GM13976 (cell line): ENCODE measurements around the gene IL1RAPL2.
"Not testable (repeated sequence)": the region's sequence is repeated elsewhere in the genome, so short reads cannot be mapped to it uniquely, and the experiment has no call there.

ENCODE experiments used
- DNase-seq: peaks from one replicate; pipeline ENCODE4 v3.0.0; 2012; ENCODE audit warnings: low spot score
- in situ Hi-C: fragments of 300-500 bp; cut with MboI; formaldehyde crosslinking; loops from one replicate; pipeline ENCODE4 v1.12.0; 2022; ENCODE audit warnings: low sequenced_read_pairs, mixed read lengths, inconsistent platforms; ENCODE audit not compliant: unreplicated experiment
- TF ChIP-seq, protein P1 (sequence below): IDR thresholded peaks from 2 replicates; pipeline ENCODE4 v1.5.1; 2012; ENCODE audit warnings: borderline replicate concordance, mild to moderate bottlenecking; ENCODE audit not compliant: insufficient read depth; ENCODE audit errors: extremely low read depth, missing control alignments, control extremely low read depth

The IL1RAPL2 gene

DNA sequence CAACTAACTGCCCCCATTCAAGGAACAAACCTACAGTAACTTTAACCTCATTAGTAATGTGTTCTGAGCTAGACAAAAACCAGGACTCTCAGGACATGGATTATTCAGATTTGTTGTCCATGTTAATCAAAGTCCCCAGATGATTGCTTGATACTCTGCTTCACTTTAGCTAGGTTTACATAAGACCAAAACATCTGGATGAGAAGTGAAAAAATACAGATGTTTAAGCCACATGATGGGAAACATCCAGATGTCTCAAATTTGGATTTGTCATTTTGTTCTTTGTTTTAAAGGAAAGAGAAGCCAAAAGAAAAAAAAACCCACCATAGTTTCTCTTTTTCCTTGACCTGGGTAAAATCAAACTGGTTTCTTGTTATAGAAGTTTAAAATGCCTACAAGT is 1207.8 kb downstream of the IL1RAPL2 start:
- in situ Hi-C loops, result no loop called here
- TF ChIP-seq, protein P1, sequence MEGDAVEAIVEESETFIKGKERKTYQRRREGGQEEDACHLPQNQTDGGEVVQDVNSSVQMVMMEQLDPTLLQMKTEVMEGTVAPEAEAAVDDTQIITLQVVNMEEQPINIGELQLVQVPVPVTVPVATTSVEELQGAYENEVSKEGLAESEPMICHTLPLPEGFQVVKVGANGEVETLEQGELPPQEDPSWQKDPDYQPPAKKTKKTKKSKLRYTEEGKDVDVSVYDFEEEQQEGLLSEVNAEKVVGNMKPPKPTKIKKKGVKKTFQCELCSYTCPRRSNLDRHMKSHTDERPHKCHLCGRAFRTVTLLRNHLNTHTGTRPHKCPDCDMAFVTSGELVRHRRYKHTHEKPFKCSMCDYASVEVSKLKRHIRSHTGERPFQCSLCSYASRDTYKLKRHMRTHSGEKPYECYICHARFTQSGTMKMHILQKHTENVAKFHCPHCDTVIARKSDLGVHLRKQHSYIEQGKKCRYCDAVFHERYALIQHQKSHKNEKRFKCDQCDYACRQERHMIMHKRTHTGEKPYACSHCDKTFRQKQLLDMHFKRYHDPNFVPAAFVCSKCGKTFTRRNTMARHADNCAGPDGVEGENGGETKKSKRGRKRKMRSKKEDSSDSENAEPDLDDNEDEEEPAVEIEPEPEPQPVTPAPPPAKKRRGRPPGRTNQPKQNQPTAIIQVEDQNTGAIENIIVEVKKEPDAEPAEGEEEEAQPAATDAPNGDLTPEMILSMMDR, result no peak
- no peak for DNase-seq

DNA sequence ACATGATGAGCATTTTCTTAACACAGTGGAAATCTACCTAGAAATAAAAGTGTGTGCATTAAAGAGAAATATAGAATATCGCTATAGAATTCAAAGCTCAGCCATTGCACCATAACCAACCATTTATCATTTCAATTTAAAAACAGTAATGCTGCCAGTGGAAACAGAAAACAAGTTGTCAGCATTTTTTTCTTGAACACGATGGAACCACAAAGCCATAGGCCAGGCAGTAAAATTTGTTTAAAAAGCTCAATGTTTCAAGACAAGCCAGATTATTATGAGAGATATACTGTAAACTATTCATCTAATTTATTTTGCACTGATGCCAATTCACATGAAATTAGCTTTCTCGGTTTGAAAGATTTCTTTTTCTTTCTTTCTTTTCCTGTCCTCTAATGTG is 1209.7 kb downstream of the IL1RAPL2 start:
- TF ChIP-seq, protein P1, result no peak
- in situ Hi-C loops, result no loop called here

DNA sequence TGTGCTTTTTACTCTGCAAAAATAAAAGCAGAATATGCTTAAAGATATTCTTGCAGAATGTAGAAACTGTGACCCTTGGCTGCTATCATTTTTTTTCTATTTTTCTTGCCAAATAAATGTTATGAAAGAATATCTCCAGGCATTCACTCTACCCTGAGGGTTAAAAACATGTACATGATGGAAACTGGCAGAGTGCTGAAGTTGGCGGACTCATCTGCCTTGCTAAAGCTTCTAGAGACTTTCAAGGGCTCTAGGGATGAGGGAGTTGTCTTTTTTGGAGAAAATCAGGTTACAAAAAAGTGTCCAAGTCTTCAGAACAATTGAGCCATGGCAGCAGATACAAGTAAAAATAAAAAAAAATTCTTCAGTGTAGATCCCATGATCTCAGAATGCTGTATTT is 1215.8 kb downstream of the IL1RAPL2 start:
- TF ChIP-seq, protein P1, result no peak
- in situ Hi-C loops, result no loop called here
- DNase-seq, result no peak

More for the DNA sequence above, 1209.7 kb downstream of the IL1RAPL2 start:
- DNase-seq, result no peak

DNA sequence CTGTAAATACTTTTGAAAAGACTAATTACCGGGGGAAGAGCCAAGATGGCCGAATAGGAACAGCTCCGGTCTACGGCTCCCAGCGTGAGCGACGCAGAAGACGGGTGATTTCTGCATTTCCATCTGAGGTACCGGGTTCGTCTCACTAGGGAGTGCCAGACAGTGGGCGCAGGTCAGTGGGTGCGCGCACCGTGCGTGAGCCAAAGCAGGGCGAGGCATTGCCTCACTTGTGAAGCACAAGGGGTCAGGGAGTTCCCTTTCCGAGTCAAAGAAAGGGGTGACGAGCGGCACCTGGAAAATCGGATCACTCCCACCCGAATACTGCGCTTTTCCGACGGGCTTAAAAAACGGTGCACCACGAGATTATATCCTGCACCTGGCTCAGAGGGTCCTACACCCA is 1230.9 kb downstream of the IL1RAPL2 start:
- in situ Hi-C loops, DNase-seq: not testable (repeated sequence)

DNA sequence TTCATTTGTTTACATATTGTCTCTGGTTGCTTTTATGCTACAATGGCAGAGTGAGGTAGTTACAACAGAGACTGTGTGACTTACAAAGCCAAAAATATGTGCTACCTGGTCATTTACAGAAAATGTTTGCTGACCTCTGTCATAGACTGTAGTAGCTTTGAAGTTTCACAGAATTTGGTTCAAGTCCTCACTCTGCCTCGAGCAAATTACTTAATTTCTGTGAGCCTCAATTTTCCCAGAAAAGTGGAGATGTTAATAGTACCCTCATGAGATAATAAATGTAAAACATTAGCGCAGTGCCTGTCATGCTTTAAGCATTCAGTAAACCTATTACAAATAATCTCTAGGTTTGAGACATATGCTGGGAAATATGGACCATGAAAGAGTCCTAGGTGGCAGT is 1237.9 kb downstream of the IL1RAPL2 start:
- TF ChIP-seq, protein P1, result no peak
- no peak for DNase-seq
- in situ Hi-C loops, result no loop called here

DNA sequence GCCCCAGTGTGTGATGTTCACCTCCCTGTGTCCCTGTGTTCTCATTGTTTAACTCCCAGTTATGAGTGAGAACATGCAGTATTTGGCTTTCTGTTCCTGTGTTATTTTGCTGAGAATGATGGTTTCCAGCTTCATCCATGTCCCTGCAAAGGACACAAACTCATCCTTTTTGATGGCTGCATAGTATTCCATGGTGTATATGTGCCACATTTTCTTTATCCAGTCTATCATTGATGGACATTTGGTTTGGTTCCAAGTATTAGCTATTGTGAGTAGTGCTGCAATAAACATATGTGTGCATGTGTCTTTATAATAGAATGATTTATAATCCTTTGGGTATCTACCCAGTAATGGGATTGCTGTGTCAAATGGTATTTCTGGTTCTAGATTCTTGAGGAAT is 1239.7 kb downstream of the IL1RAPL2 start:
- in situ Hi-C loops, DNase-seq: not testable (repeated sequence)

DNA sequence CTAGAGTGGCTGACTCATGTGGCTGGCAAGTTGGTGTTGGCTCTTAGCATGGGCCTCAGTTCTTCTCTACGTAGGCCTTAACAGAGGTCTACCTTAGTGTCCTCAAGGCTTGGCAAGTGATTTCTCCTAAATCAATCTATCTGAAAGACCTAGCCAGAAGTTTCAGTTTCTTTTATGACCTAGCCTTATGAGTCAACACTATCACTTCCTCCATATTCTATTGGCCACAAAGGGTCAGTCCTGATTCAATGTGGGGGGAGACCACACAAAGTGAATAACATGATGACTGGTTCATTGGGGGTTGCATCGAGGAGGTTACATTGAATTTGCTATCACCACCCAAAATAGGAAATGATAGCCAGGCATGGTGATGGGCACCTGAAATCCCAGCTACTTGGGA is 1250.5 kb downstream of the IL1RAPL2 start:
- TF ChIP-seq, protein P1, result no peak
- DNase-seq, result no peak
- in situ Hi-C loops, result no loop called here
